WTC11 (cell line): ENCODE data around the gene MAPRE2. TPM values are rescaled to one million over a fixed set of nuclear protein-coding genes. Genes with fewer than 3 reads are reported as not detected.

Experiments
- ATAC-seq: fragments of 200-7000 bp; cut with Tn5 transposase; 2 replicates; pipeline ENCODE4 v1.10.0; 2021; ENCODE audit warnings: mild to moderate bottlenecking, moderate library complexity
- Bru-seq: library from RNA; stranded (reverse); fragments of 400-500 nt; gene quantifications from one replicate; lab custom pipeline; 2021; lab: Mats Ljungman, UMichigan
- CTCF ChIA-PET: fragments of 300-600 bp; sonication (Branson Sonifier 250); formaldehyde crosslinking; loops from one replicate; lab custom pipeline; 2021; ENCODE audit warnings: antibody characterized with exemption; lab: Charles Lee
- POLR2A ChIA-PET: fragments of 350-600 bp; sonication (Branson Sonifier 250); formaldehyde crosslinking; loops from one replicate; lab custom pipeline; 2021; ENCODE audit warnings: antibody characterized with exemption; lab: Charles Lee
- DNase-seq: peaks from one replicate; pipeline ENCODE4 v3.0.0; 2021; ENCODE audit warnings: low spot score
- H3K27ac Mint-ChIP-seq: 2 replicates; pipeline ENCODE4 v1.8.0; 2021; ENCODE audit warnings: mixed read lengths
- H3K27me3 Mint-ChIP-seq: 2 replicates; pipeline ENCODE4 v1.8.0; 2021; ENCODE audit warnings: low read depth, mild to moderate bottlenecking, moderate library complexity, mixed read lengths
- H3K36me3 Mint-ChIP-seq: 2 replicates; pipeline ENCODE4 v1.8.0; 2021; ENCODE audit warnings: mixed read lengths
- H3K4me1 Mint-ChIP-seq: 2 replicates; pipeline ENCODE4 v1.8.0; 2022; ENCODE audit warnings: mixed read lengths
- H3K4me3 Mint-ChIP-seq: 2 replicates; pipeline ENCODE4 v1.8.0; 2021; ENCODE audit warnings: mild to moderate bottlenecking, moderate library complexity, mixed read lengths
- H3K9me3 Mint-ChIP-seq: 2 replicates; pipeline ENCODE4 v1.8.0; 2021; ENCODE audit warnings: mixed read lengths
- CREM ChIP-seq: sonication (generic); formaldehyde crosslinking; IDR thresholded peaks from 2 replicates; pipeline ENCODE4 v1.8.1; 2022; ENCODE audit warnings: mild to moderate bottlenecking, missing genetic modification reagents, moderate library complexity
- ERG ChIP-seq: fragments of 250-450 bp; sonication (Bioruptor Pico); IDR thresholded peaks from 2 replicates; pipeline ENCODE4 v1.8.0; 2021; ENCODE audit warnings: mild to moderate bottlenecking
- FOXP1 ChIP-seq: sonication (generic); formaldehyde crosslinking; IDR thresholded peaks from 2 replicates; pipeline ENCODE4 v1.8.0; 2022; ENCODE audit warnings: missing genetic modification reagents, mild to moderate bottlenecking, moderate library complexity, borderline replicate concordance
- HMGXB4 ChIP-seq: sonication (generic); formaldehyde crosslinking; IDR thresholded peaks from 2 replicates; pipeline ENCODE4 v1.8.1; 2023; ENCODE audit warnings: mild to moderate bottlenecking, moderate library complexity, missing genetic modification reagents
- JAZF1 ChIP-seq: fragments of 250-450 bp; sonication (Bioruptor Pico); IDR thresholded peaks from 2 replicates; pipeline ENCODE4 v1.9.0; 2021; ENCODE audit warnings: moderate library complexity, mild to moderate bottlenecking, inconsistent platforms
- JUN ChIP-seq: sonication (generic); formaldehyde crosslinking; IDR thresholded peaks from 2 replicates; pipeline ENCODE4 v1.8.0; 2023; ENCODE audit warnings: mild to moderate bottlenecking, missing genetic modification reagents
- MXD4 ChIP-seq: fragments of 250-450 bp; sonication (Bioruptor Pico); IDR thresholded peaks from 2 replicates; pipeline ENCODE4 v1.8.0; 2021; ENCODE audit warnings: mild to moderate bottlenecking, moderate library complexity, borderline replicate concordance
- NR1H2 ChIP-seq: sonication (generic); formaldehyde crosslinking; IDR thresholded peaks from 2 replicates; pipeline ENCODE4 v1.9.0; 2021; ENCODE audit warnings: mild to moderate bottlenecking, moderate library complexity, missing genetic modification reagents
- PRRX2 ChIP-seq: fragments of 250-450 bp; sonication (Bioruptor Pico); IDR thresholded peaks from 2 replicates; pipeline ENCODE4 v1.8.0; 2021; ENCODE audit warnings: mild to moderate bottlenecking
- SMAD4 ChIP-seq: sonication (generic); formaldehyde crosslinking; IDR thresholded peaks from 2 replicates; pipeline ENCODE4 v1.8.0; 2022; ENCODE audit warnings: mild to moderate bottlenecking, missing genetic modification reagents
- SP1 ChIP-seq: sonication (generic); formaldehyde crosslinking; conservative IDR thresholded peaks from 2 replicates; pipeline ENCODE4 v1.8.1; 2022; ENCODE audit warnings: missing genetic modification reagents
- STAT6 ChIP-seq: sonication (generic); formaldehyde crosslinking; conservative IDR thresholded peaks from 2 replicates; pipeline ENCODE4 v1.8.1; 2023; ENCODE audit warnings: mild to moderate bottlenecking, low read depth, missing genetic modification reagents, moderate library complexity
- TP53 ChIP-seq: sonication (generic); formaldehyde crosslinking; IDR thresholded peaks from 2 replicates; pipeline ENCODE4 v1.8.1; 2023; ENCODE audit warnings: mild to moderate bottlenecking, missing genetic modification reagents
- USF1 ChIP-seq: sonication (generic); formaldehyde crosslinking; IDR thresholded peaks from 2 replicates; pipeline ENCODE4 v1.8.0; 2022; ENCODE audit warnings: mild to moderate bottlenecking, missing genetic modification reagents
- ZBTB21 ChIP-seq: sonication (generic); formaldehyde crosslinking; IDR thresholded peaks from 2 replicates; pipeline ENCODE4 v1.8.1; 2023; ENCODE audit warnings: mild to moderate bottlenecking, missing genetic modification reagents, borderline replicate concordance
- ZNF138 ChIP-seq: sonication (generic); formaldehyde crosslinking; conservative IDR thresholded peaks from 2 replicates; pipeline ENCODE4 v1.8.1; 2022; ENCODE audit warnings: mild to moderate bottlenecking, moderate library complexity, missing genetic modification reagents
- ZNF219 ChIP-seq: sonication (generic); formaldehyde crosslinking; IDR thresholded peaks from 2 replicates; pipeline ENCODE4 v1.8.0; 2023; ENCODE audit warnings: missing genetic modification reagents, mild to moderate bottlenecking, borderline replicate concordance
- ZNF263 ChIP-seq: sonication (generic); formaldehyde crosslinking; IDR thresholded peaks from 2 replicates; pipeline ENCODE4 v1.8.1; 2022; ENCODE audit warnings: low read depth, mild to moderate bottlenecking, moderate library complexity, missing genetic modification reagents
- ZNF396 ChIP-seq: fragments of 250-450 bp; sonication (Bioruptor Pico); IDR thresholded peaks from 2 replicates; pipeline ENCODE4 v1.8.0; 2021; ENCODE audit warnings: mild to moderate bottlenecking, moderate library complexity, borderline replicate concordance
- ZNF416 ChIP-seq: fragments of 250-450 bp; sonication (Bioruptor Pico); IDR thresholded peaks from 2 replicates; pipeline ENCODE4 v1.9.0; 2021; ENCODE audit warnings: mild to moderate bottlenecking, inconsistent platforms
- ZNF532 ChIP-seq: fragments of 250-450 bp; sonication (Bioruptor Pico); IDR thresholded peaks from 2 replicates; pipeline ENCODE4 v1.9.0; 2021; ENCODE audit warnings: mild to moderate bottlenecking, borderline replicate concordance
- ZSCAN18 ChIP-seq: fragments of 250-450 bp; sonication (Bioruptor Pico); IDR thresholded peaks from 2 replicates; pipeline ENCODE4 v2.1.2; 2022; ENCODE audit warnings: mild to moderate bottlenecking, moderate library complexity
- long read RNA-seq, 3 experiments: library from RNA in 1 of 3; library from capped mRNA in 1 of 3; library from polyadenylated mRNA in 1 of 3; unstranded in 2 of 3; stranded (forward) in 1 of 3; transcript quantifications; one replicate each; pipeline ENCODE4 v2.0.0, GENCODE V29; 2021
- total RNA-seq: library from RNA; stranded (reverse); gene quantifications from 3 replicates; pipeline ENCODE4 v1.2.3, GENCODE V29; 2021

Gene MAPRE2
- 20.4 to 21.2 TPM (median 20.8 TPM) in 3 replicates for total RNA-seq
- percentile 55 among the genes with signal in this experiment for Bru-seq, nascent RNA
- long read RNA-seq, experiment 1, full-length matches to known transcripts, result 240 of 256 reads
- long read RNA-seq, experiment 1, partial matches to known transcripts, result 6 of 256 reads
- long read RNA-seq, experiment 1, other reads (novel, unspliced or antisense), result 10 of 256 reads
- long read RNA-seq, experiment 2, full-length matches to known transcripts, result 18 of 47 reads
- long read RNA-seq, experiment 2, partial matches to known transcripts, result 23 of 47 reads
- long read RNA-seq, experiment 2, other reads (novel, unspliced or antisense), result 6 of 47 reads
- long read RNA-seq, experiment 3, full-length matches to known transcripts, result 11 of 15 reads
- long read RNA-seq, experiment 3, partial matches to known transcripts, result 0 of 15 reads
- long read RNA-seq, experiment 3, other reads (novel, unspliced or antisense), result 4 of 15 reads

- CTCF ChIA-PET, result interaction anchor here (0.6 to 2.8 kb wide), 11 partner anchors 10 to 816 kb away, joined by 3 to 18 read pairs (median 4); no protein-coding TSS in a partner anchor
- Mint-ChIP-seq H3K27me3 (no peaks in the 10 kb centered on the region; the same call in 1 of the 2 replicates), H3K9me3 (no peaks in the 10 kb centered on the region), H3K4me3 (peak within 1 kb of the TSS; percentile 95), H3K36me3 (no peaks in the 10 kb centered on the region), H3K4me1 (peaks cover 52% of the 10 kb centered on the region), H3K27ac (peak within 1 kb of the TSS; percentile 81)
- peak; percentile 99 for DNase-seq
- POLR2A ChIA-PET, result interaction anchor here (0.6 to 1.6 kb wide), 9 partner anchors 15 to 668 kb away, joined by 3 to 6 read pairs (median 4); no protein-coding TSS in a partner anchor
- ATAC-seq, result peak; percentile 92
- TF ChIP-seq ZSCAN18 (CRISPR knock-in tag) (no peak), JAZF1 (CRISPR knock-in tag) (no peak), HMGXB4 (CRISPR knock-in tag) (no peak; the same call in 1 of the 2 replicates), USF1 (CRISPR knock-in tag) (peak; percentile 99), SP1 (peak; percentile 81; the same call in 1 of the 2 replicates), ZNF263 (CRISPR knock-in tag) (no peak), ZBTB21 (CRISPR knock-in tag) (no peak), MXD4 (CRISPR knock-in tag) (no peak), ZNF219 (no peak), NR1H2 (no peak), TP53 (CRISPR knock-in tag) (no peak), ZNF532 (no peak), CREM (CRISPR knock-in tag) (peak; percentile 69; the same call in 1 of the 2 replicates), PRRX2 (CRISPR knock-in tag) (no peak), SMAD4 (CRISPR knock-in tag) (no peak), STAT6 (CRISPR knock-in tag) (no peak), ERG (CRISPR knock-in tag) (no peak), ZNF416 (CRISPR knock-in tag) (no peak), FOXP1 (CRISPR knock-in tag) (peak; percentile 74; the same call in 1 of the 2 replicates), ZNF138 (CRISPR knock-in tag) (no peak), JUN (CRISPR knock-in tag) (no peak), ZNF396 (CRISPR knock-in tag) (no peak)
These were observed at the start of gene MAPRE2 for GRCh38 chr18:35040988-35041814. Gene MAPRE2, plus strand, starts transcription at chr18:35041413. Its CDS starts 127 bp downstream, at chr18:35041540.
